Neural cell (in vitro differentiated cells): ENCODE data around the gene SETBP1. TPM values are rescaled to one million over a fixed set of nuclear protein-coding genes. Genes with fewer than 3 reads are reported as not detected.

Source experiments
- H2AFZ ChIP-seq: fragments of 200-600, 300-800 bp; sonication (generic), shearing (Covaris generic); 2 replicates; pipeline ENCODE4 v1.6.0; 2014; ENCODE audit warnings: low read depth, mild to moderate bottlenecking, antibody characterized with exemption, low read length, moderate library complexity
- H3F3A ChIP-seq: fragments of 200-600 bp; shearing (Covaris generic); 2 replicates; pipeline ENCODE4 v1.6.1; 2016; ENCODE audit warnings: mild to moderate bottlenecking, moderate library complexity, mixed read lengths, antibody characterized with exemption, low read length; ENCODE audit not compliant: insufficient read depth, poor library complexity, severe bottlenecking
- H3K27ac ChIP-seq: fragments of 200-600, 300-800 bp; sonication (generic), shearing (Covaris generic); 2 replicates; pipeline ENCODE4 v1.5.1; 2014; ENCODE audit warnings: mild to moderate bottlenecking, low read length, moderate library complexity
- H3K27me3 ChIP-seq: fragments of 300-800, 200-600 bp; sonication (generic), shearing (Covaris generic); 2 replicates; pipeline ENCODE4 v1.6.0; 2014; ENCODE audit warnings: mild to moderate bottlenecking, low read depth, low read length, moderate library complexity; ENCODE audit not compliant: insufficient read depth
- H3K36me3 ChIP-seq: fragments of 300-800, 200-600 bp; sonication (generic), shearing (Covaris generic); 2 replicates; pipeline ENCODE4 v1.5.1; 2014; ENCODE audit warnings: mild to moderate bottlenecking, antibody characterized with exemption, low read length, moderate library complexity; ENCODE audit not compliant: insufficient read depth
- H3K4me2 ChIP-seq: fragments of 300-800, 200-600 bp; sonication (generic), shearing (Covaris generic); 2 replicates; pipeline ENCODE4 v1.6.0; 2014; ENCODE audit warnings: mild to moderate bottlenecking, low read length
- H3K4me3 ChIP-seq: fragments of 300-800, 200-600 bp; sonication (generic), shearing (Covaris generic); 2 replicates; pipeline ENCODE4 v1.5.1; 2014; ENCODE audit warnings: mild to moderate bottlenecking, low read length, moderate library complexity
- H3K79me2 ChIP-seq: fragments of 200-600 bp; shearing (Covaris generic); replicated peaks from 2 replicates; pipeline ENCODE4 v1.6.0; 2014; ENCODE audit warnings: mild to moderate bottlenecking, low read length, moderate library complexity; ENCODE audit not compliant: insufficient read depth
- H3K9ac ChIP-seq: fragments of 300-800, 200-600 bp; sonication (generic), shearing (Covaris generic); 2 replicates; pipeline ENCODE4 v1.6.1; 2016; ENCODE audit warnings: mild to moderate bottlenecking, low read length, mixed read lengths
- H3K9me2 ChIP-seq: fragments of 200-600 bp; shearing (Covaris generic); 2 replicates; pipeline ENCODE4 v1.6.1; 2016; ENCODE audit warnings: mild to moderate bottlenecking, low read length, mixed read lengths; ENCODE audit not compliant: insufficient read depth
- H3K9me3 ChIP-seq: fragments of 200-600, 300-800 bp; sonication (generic), shearing (Covaris generic); 2 replicates; pipeline ENCODE4 v1.6.1; 2016; ENCODE audit warnings: mild to moderate bottlenecking, mixed run types, low read length, moderate library complexity, mixed read lengths
- H4K20me1 ChIP-seq: fragments of 200-600 bp; shearing (Covaris generic); 2 replicates; pipeline ENCODE4 v1.6.1; 2016; ENCODE audit warnings: mild to moderate bottlenecking, mixed run types; ENCODE audit not compliant: insufficient read depth
- CTCF ChIP-seq: fragments of 450-650 bp; IDR thresholded peaks from 2 replicates; pipeline ENCODE4 v1.5.1; 2014; ENCODE audit warnings: antibody characterized with exemption, mild to moderate bottlenecking, moderate library complexity; ENCODE audit not compliant: poor library complexity, severe bottlenecking
- EP300 ChIP-seq: fragments of 450-650 bp; conservative IDR thresholded peaks from 2 replicates; pipeline ENCODE4 v1.6.1; 2014; ENCODE audit warnings: antibody characterized with exemption, mild to moderate bottlenecking, moderate library complexity; ENCODE audit not compliant: poor library complexity, severe bottlenecking
- EZH2 ChIP-seq: fragments of 200-600, 300-800 bp; shearing (Covaris generic), sonication (generic); IDR thresholded peaks from 2 replicates; pipeline ENCODE4 v1.6.1; 2014; ENCODE audit warnings: antibody characterized with exemption, low read length, borderline replicate concordance, mild to moderate bottlenecking; ENCODE audit not compliant: insufficient read depth, poor library complexity, severe bottlenecking
- MXI1 ChIP-seq: fragments of 450-650 bp; conservative IDR thresholded peaks from 2 replicates; pipeline ENCODE4 v1.6.1; 2014; ENCODE audit warnings: antibody characterized with exemption, mild to moderate bottlenecking; ENCODE audit not compliant: poor library complexity, severe bottlenecking
- POLR2AphosphoS5 ChIP-seq: IDR thresholded peaks from 2 replicates; pipeline ENCODE4 v1.6.1; 2012
- RAD21 ChIP-seq: fragments of 450-650 bp; conservative IDR thresholded peaks from 2 replicates; pipeline ENCODE4 v1.6.1; 2014; ENCODE audit warnings: antibody characterized with exemption, mild to moderate bottlenecking, moderate library complexity
- REST ChIP-seq: IDR thresholded peaks from 2 replicates; pipeline ENCODE4 v1.6.1; 2012; ENCODE audit warnings: borderline replicate concordance
- SMC3 ChIP-seq: fragments of 450-650 bp; conservative IDR thresholded peaks from 2 replicates; pipeline ENCODE4 v1.6.1; 2014; ENCODE audit warnings: antibody characterized with exemption, mild to moderate bottlenecking, moderate library complexity; ENCODE audit not compliant: poor library complexity
- TAF1 ChIP-seq: IDR thresholded peaks from 2 replicates; pipeline ENCODE4 v1.6.1; 2012; ENCODE audit warnings: low read depth
- polyA plus RNA-seq: library from polyadenylated mRNA; depleted of rRNA; stranded (reverse); fragments of >200 nt; gene quantifications from 2 replicates; pipeline ENCODE4 v1.2.3, GENCODE V29; 2014

SETBP1 gene
- polyA plus RNA-seq, 1 donor from 2014 or later = 13.7 TPM

GRCh38 chr18:44998360-44998759, 317.7 kb downstream of the SETBP1 start:
- Histone ChIP-seq H3K4me3 (no peak overlapping the region), H2AFZ (no peak overlapping the region), H3K27ac (no peak overlapping the region), H3K36me3 (peaks cover 4% of the 10 kb centered on the region), H3K27me3 (no peaks in the 10 kb centered on the region), H3K9me2 (no peaks in the 10 kb centered on the region), H3F3A (no peaks in the 10 kb centered on the region), H3K79me2 (peaks cover 7% of the 10 kb centered on the region), H3K9me3 (no peaks in the 10 kb centered on the region), H3K9ac (no peak overlapping the region), H3K4me2 (no peak overlapping the region), H4K20me1 (no peaks in the 10 kb centered on the region)
- TF ChIP-seq TAF1 = no peak
- no peak for TF ChIP-seq SMC3
- TF ChIP-seq POLR2AphosphoS5 = no peak
- TF ChIP-seq CTCF = no peak
- no peak for TF ChIP-seq REST
- TF ChIP-seq EZH2 = no peak
- no peak for TF ChIP-seq RAD21
- no peak for TF ChIP-seq EP300
- no peak for TF ChIP-seq MXI1

GRCh38 chr18:45004546-45005080, 323.9 kb downstream of the SETBP1 start:
- H3K27me3 ChIP-seq = no peaks in the 10 kb centered on the region
- H3K27ac ChIP-seq = no peak overlapping the region
- no peak for TF ChIP-seq EZH2
- TF ChIP-seq MXI1 = no peak
- TF ChIP-seq RAD21 = no peak
- TF ChIP-seq TAF1 = no peak
- TF ChIP-seq POLR2AphosphoS5 = no peak
- TF ChIP-seq SMC3 = no peak
- TF ChIP-seq REST = no peak
- TF ChIP-seq CTCF = no peak
- TF ChIP-seq EP300 = no peak
- no peak overlapping the region for H3K4me2 ChIP-seq
- no peaks in the 10 kb centered on the region for H4K20me1 ChIP-seq
- no peaks in the 10 kb centered on the region for H3K9me3 ChIP-seq
- H2AFZ ChIP-seq = no peak overlapping the region
- H3K9ac ChIP-seq = no peak overlapping the region
- H3K79me2 ChIP-seq = peaks cover 4% of the 10 kb centered on the region
- H3K9me2 ChIP-seq = no peaks in the 10 kb centered on the region
- H3F3A ChIP-seq = no peaks in the 10 kb centered on the region
- no peak overlapping the region for H3K4me3 ChIP-seq
- peaks cover 10% of the 10 kb centered on the region for H3K36me3 ChIP-seq
